ENCODE measurements around the gene LTBP1.

LTBP1 gene

GRCh38 chr2:33316328-33316727 lies 369.6 kb downstream of the LTBP1 start:
- no peak for DNase-seq
- intact Hi-C loops (cut with DNase I) = no loop called here

GRCh38 chr2:33317369-33318007 lies 370.7 kb downstream of the LTBP1 start:
- intact Hi-C loops (cut with DNase I) = no loop called here
- no peak for DNase-seq

- intact Hi-C loops (cut with DNase I) = no loop called here
- DNase-seq = no peak
Observed at GRCh38 chr2:33318456-33318855, 371.7 kb downstream of the LTBP1 start.

GRCh38 chr2:33320573-33320972 lies 373.8 kb downstream of the LTBP1 start:
- intact Hi-C loops (cut with DNase I) = no loop called here
- DNase-seq = no peak

GRCh38 chr2:33321236-33321771 lies 374.6 kb downstream of the LTBP1 start:
- DNase-seq = no peak
- intact Hi-C loops (cut with DNase I) = no loop called here

- intact Hi-C loops (cut with DNase I) = no loop called here
- DNase-seq = no peak
Observed at GRCh38 chr2:33321876-33322483, 375.2 kb downstream of the LTBP1 start.

- DNase-seq = no peak
- intact Hi-C loops (cut with DNase I) = no loop called here
Observed at GRCh38 chr2:33322612-33323011, 375.9 kb downstream of the LTBP1 start.

- intact Hi-C loops (cut with DNase I) = no loop called here
Observed at GRCh38 chr2:33323957-33324356, 377.2 kb downstream of the LTBP1 start.

GRCh38 chr2:33326100-33326499 lies 379.3 kb downstream of the LTBP1 start:
- intact Hi-C loops (cut with DNase I) = no loop called here
- no peak for DNase-seq

More at GRCh38 chr2:33323957-33324356, 377.2 kb downstream of the LTBP1 start:
- DNase-seq = no peak

- intact Hi-C loops (cut with DNase I) = no loop called here
- no peak for DNase-seq
Observed at GRCh38 chr2:33333433-33333832, 386.7 kb downstream of the LTBP1 start.

- no peak for DNase-seq
- intact Hi-C loops (cut with DNase I) = no loop called here
Observed at GRCh38 chr2:33334083-33334482, 387.3 kb downstream of the LTBP1 start.

GRCh38 chr2:33335516-33335915 lies 388.8 kb downstream of the LTBP1 start:
- intact Hi-C loops (cut with DNase I) = no loop called here
- DNase-seq = no peak

GRCh38 chr2:33336036-33336625 lies 389.4 kb downstream of the LTBP1 start:
- DNase-seq = no peak
- intact Hi-C loops (cut with DNase I) = no loop called here

GRCh38 chr2:33337385-33337960 lies 390.7 kb downstream of the LTBP1 start:
- no peak for DNase-seq
- intact Hi-C loops (cut with DNase I) = no loop called here

- intact Hi-C loops (cut with DNase I) = no loop called here
- no peak for DNase-seq
Observed at GRCh38 chr2:33337981-33338380, 391.2 kb downstream of the LTBP1 start.

GRCh38 chr2:33339269-33339668 lies 392.5 kb downstream of the LTBP1 start:
- intact Hi-C loops (cut with DNase I) = no loop called here
- no peak for DNase-seq

- intact Hi-C loops (cut with DNase I) = no loop called here
- DNase-seq = peak in 1 of 10 donors; percentile 12
Observed at GRCh38 chr2:33340280-33340679, 393.5 kb downstream of the LTBP1 start.

GRCh38 chr2:33342171-33342570 lies 395.4 kb downstream of the LTBP1 start:
- intact Hi-C loops (cut with DNase I) = no loop called here
- DNase-seq = no peak

GRCh38 chr2:33342705-33343104 lies 396.0 kb downstream of the LTBP1 start:
- intact Hi-C loops (cut with DNase I) = no loop called here

GRCh38 chr2:33343387-33343895 lies 396.7 kb downstream of the LTBP1 start:
- intact Hi-C loops (cut with DNase I) = no loop called here
- DNase-seq = no peak

More at GRCh38 chr2:33342705-33343104, 396.0 kb downstream of the LTBP1 start:
- DNase-seq = no peak

- intact Hi-C loops (cut with DNase I) = no loop called here
Observed at GRCh38 chr2:33344230-33344629, 397.5 kb downstream of the LTBP1 start.

More at GRCh38 chr2:33344230-33344629, 397.5 kb downstream of the LTBP1 start:
- no peak for DNase-seq
